NCI-H1694 treated with DMSO at 0.1 percent for 48 hours (cell line): Measurements from ENCODE around the gene NDFIP2.

Source experiments
- DNase-seq: peaks from one replicate; lab custom pipeline; 2025; lab: John Stamatoyannopoulos, UW

NDFIP2 gene

GRCh38 chr13:79496188-79496587 is 15.2 kb downstream of the NDFIP2 start:
- DNase-seq = no peak

DNA sequence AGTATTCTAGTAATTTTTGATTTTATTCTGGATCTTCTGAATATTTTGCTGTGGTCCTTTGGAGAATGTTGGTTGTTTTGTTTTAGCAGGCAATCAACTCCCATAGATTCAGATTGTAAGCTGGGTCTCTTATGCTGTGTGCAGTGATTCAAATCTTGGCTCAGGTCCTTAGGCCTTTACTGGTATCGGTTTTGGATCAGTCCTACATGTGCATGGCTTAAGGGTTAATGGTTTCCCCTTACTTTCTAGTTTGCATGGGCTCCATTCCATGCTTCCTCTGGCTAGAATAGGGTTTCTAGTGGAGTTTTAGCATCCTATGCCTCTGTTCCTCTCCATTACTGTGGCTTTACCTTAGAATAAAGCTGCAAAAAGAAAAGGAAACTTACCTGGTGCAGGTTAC is 16.1 kb downstream of the NDFIP2 start:
- DNase-seq = no peak

- no peak for DNase-seq
Observed at GRCh38 chr13:79497852-79498251, 16.9 kb downstream of the NDFIP2 start.

- no peak for DNase-seq
Observed at GRCh38 chr13:79500829-79501228, 19.9 kb downstream of the NDFIP2 start.

GRCh38 chr13:79501538-79502232 is 20.7 kb downstream of the NDFIP2 start:
- DNase-seq = no peak

- no peak for DNase-seq
Observed at GRCh38 chr13:79502859-79503468, 22.0 kb downstream of the NDFIP2 start.

- DNase-seq = no peak
Observed at GRCh38 chr13:79503473-79504017, 22.6 kb downstream of the NDFIP2 start.

DNA sequence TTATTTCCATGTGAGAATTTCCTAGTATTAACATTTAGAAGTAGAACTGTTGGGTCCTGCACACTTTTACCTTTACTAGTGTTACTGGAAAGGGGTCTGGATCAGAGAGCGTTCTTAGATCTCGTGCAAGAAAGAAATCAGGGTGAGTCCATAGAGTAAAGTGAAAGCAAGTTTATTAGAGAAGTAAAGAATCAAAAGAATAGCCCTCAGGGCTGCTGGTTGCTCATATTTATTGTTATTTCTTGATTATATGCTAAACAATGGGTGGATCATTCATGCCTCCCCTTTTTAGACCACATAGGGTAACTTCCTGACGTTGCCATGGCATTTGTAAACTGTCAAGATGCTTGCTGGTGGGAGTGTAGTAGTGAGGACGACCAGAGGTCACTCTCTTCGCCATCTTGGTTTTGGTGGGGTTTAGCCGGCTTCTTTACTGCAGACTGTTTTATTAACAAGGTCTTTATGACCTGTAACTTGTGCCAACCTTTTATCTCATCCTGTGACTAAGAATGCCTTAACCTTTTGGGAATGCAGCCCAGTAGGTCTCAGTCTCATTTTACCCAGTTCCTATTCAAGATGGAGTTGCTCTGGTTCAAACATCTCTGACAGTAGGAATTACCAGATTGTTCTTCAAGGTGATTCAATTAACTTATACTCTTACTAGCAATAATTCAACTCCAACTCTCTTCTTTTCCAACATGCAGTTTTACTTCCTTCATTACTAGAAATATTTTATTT is 27.4 kb downstream of the NDFIP2 start:
- no peak for DNase-seq

- no peak for DNase-seq
Observed at GRCh38 chr13:79511611-79512010, 30.7 kb downstream of the NDFIP2 start.

DNA sequence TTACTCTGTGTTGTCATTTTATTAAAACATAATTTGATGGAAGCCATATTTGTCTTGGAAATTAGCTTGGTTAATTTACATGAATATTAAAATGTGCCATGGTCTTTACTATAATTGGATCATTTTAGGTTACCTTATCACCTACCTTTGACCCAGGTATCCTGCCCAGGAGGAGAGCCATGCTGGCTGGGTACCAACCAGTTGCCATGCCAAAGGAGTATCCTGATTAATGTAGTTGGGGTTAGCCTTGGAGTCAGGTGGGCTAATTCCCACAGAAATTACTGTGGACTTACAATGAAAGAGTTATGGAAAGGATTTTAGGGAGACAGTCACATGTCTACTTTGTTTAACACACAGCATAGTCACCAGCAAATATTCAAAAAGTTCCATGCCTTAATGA is 32.0 kb downstream of the NDFIP2 start:
- no peak for DNase-seq

- no peak for DNase-seq
Observed at GRCh38 chr13:79516595-79516994, 35.6 kb downstream of the NDFIP2 start.

GRCh38 chr13:79519255-79519654 is 38.3 kb downstream of the NDFIP2 start:
- DNase-seq = no peak

GRCh38 chr13:79522583-79522982 is 41.6 kb downstream of the NDFIP2 start:
- no peak for DNase-seq

DNA sequence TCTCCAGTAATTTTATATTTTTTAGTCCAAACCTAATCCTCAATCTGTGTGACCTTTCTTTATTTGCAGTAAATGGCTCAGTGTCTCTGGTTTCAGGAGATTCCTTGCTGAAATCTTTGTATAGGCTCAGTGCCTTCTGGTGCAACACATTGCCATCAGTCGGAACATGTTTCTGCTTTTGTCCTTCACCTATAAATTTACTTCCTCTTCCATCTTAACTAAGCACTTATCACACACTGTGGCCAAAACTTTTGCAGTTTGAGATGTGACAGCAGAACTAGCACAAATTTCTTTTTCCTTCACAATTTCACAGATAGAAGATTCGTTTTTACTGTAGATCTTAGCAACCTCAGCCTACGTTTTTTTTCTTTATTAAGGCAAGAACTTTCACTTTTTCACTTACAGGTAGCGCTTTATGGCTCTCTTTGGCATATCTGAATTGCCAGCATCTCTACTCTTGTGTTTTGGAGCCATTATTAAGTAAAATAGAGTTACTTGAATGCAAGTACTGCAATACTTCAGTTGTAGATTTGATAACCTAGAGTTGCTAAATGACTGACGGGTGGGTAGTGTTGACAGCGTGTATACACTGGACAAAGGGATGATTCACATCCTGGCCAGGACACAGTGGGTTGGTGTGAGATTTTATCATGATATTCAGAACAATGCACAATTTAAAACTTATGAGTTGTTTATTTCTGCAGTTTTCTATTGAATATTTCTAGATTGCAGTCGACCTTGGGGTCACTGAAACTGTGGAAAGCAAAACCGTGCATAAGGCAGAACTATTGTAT is 44.3 kb downstream of the NDFIP2 start:
- DNase-seq = no peak

- no peak for DNase-seq
Observed at GRCh38 chr13:79527698-79528097, 46.7 kb downstream of the NDFIP2 start.

DNA sequence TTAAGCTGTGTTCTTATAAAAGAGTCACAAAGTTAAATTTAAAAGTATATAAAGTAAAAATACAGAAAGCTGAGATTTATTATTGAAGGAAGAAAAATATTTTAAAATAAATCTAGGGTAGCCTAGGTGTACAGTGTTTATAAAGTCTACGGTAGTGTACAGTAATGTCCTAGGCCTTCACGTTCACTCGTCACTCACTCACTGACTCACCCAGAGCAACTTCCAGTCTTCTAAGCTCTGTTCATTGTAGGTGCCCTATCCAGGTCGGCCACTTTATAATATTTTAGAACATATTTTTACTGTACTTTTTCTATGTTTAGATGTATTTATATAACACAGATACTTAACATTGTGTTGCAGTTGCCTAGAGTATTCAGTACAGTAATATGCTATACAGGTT is 47.4 kb downstream of the NDFIP2 start:
- DNase-seq = no peak

DNA sequence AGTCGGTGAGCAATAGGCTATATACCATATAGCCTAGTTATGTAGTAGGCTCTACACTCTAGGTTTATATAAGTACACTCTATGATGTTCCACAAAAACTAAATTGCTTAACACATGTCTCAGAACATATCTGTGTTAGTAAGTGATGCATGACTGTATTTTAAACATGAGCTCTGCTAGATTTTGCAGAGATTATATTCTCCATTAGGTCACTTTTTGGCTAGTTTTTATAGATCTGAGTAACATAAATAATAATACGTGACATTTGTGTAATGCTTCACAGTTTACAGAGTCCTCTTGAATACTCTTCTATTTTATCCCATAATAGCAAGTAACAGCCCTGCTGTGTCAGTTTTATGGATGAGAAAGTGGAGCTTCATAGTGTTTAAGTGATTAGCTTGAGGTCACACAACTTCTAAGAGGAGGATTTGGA is 47.8 kb downstream of the NDFIP2 start:
- no peak for DNase-seq

DNA sequence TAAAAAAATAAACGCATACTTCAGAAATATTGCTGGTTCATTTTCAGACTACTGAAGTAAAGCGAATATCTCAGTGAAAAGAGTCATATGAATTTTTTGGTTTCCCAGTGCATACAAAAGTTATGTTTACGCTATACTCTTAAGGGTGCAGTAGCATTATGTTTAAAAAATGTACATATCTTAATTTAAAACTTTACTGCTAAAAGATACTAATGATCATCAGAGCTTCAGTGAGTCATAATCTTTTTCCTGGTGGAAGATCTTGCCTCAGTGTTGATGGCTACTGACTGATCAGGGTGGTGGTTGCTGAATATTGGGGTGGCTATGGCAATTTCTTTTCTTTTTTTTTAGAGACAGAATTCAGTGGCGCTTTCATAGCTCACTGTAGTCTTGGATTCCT is 48.9 kb downstream of the NDFIP2 start:
- no peak for DNase-seq

- no peak for DNase-seq
Observed at GRCh38 chr13:79530270-79530669, 49.3 kb downstream of the NDFIP2 start.

GRCh38 chr13:79531542-79532254 is 50.7 kb downstream of the NDFIP2 start:
- DNase-seq = no peak

DNA sequence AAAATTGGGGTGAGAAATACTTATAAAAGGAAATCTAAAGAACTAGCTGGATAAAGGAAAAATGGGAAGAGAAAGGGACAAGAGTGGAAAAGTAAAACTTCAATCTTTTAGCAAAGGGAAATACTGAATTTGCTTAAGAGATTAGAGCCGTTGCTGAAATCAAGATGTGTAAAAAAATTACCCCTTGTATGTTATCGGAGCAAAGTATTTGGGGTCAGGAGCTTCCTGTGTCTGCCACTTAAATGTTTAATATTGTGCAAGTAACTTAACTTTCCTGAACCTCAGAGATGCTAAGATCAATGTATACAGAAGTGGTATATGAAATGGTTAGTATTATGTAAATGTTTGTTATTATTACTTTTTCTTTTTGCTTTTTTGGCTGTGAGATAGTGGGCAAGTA is 51.6 kb downstream of the NDFIP2 start:
- no peak for DNase-seq
